GM19351 (cell line): Measurements from ENCODE around the gene MYO3A.
"Not testable (repeated sequence)": the region's sequence is repeated elsewhere in the genome, so short reads cannot be mapped to it uniquely, and the experiment has no call there.

ENCODE experiments used
- ATAC-seq: cut with Tn5 transposase; IDR thresholded peaks from one replicate; pipeline ENCODE4 v1.9.1; 2021; ENCODE audit warnings: mild to moderate bottlenecking, moderate library complexity; ENCODE audit not compliant: unreplicated experiment

MYO3A gene

GRCh38 chr10:26085549-26085948 lies 151.5 kb downstream of the MYO3A start:
- no peak for ATAC-seq

DNA sequence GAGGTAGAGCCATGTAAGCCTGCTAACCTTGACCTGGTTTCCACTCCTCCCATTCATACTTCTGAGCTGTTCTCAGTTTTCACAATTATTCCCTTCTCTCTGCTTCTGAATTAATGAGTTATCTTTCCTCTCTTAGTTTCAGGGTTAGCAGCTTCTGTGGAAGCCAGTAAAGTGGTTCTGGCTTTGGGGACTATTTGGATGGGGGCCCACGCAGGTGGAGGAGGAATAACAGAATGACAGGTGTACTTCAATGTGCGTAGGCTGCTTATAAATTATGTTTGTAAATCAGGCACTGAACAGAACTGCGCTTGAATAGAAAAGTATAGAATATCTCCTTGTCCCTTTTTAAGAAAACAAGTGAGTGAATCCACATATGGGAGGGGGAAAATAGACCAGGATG lies 153.6 kb downstream of the MYO3A start:
- no peak for ATAC-seq

GRCh38 chr10:26090026-26090425 lies 156.0 kb downstream of the MYO3A start:
- no peak for ATAC-seq

- no peak for ATAC-seq
Measured at GRCh38 chr10:26090762-26091161, 156.7 kb downstream of the MYO3A start.

DNA sequence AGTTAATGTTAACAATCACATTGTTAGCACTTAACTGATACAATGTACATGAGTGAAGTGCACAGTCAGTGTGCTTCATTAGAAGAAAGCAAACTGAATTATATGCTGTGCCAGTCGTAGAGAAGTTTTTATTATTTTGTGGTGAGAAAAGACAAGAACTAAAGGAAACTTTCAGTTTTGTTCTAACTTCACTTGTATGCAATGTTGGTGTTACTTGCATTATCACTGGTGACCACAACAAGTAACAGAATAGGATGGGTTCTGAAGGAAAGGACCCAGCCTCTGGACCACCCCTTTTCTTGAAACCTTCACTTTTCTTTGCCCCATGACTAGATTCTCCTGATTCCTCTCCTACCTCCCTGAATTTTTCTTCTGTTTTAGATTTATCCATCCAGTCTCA lies 159.2 kb downstream of the MYO3A start:
- ATAC-seq: no peak

DNA sequence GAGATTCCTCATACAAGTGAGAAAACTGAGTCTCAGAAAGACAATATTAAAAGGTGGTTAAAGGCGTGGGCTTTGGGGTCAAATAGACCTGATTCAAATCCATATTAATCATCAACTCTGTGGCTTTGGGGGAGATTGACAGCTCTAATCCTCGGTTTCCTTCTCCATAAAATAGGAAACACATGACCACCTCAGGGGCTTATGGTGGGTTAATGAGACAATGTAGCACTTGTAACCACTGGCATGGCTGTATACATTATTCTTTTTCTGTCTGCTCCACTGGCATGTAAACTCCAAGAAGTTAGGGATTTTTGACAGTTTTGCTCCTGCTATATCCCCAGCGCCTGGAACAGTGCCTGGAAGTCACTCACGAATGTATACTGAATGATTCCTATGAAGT lies 161.8 kb downstream of the MYO3A start:
- ATAC-seq: no peak

DNA sequence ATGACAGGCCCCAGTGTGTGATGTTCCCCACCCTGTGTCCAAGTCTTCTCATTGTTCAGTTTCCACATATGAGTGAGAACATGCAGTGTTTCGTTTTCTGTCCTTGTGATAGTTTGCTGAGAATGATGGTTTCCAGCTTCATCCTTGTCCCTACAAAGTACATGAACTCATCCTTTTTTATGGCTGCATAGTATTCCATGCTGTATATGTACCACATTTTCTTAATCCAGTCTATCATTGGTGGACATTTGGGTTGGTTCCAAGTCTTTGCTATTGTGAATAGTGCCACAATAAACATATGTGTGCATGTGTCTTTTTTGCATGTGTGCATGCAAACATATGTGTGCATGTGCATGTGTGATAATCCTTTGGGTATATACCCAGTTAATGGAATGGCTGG lies 163.5 kb downstream of the MYO3A start:
- ATAC-seq: not testable (repeated sequence)

- ATAC-seq: no peak
Measured at GRCh38 chr10:26112532-26112931, 178.5 kb downstream of the MYO3A start.

DNA sequence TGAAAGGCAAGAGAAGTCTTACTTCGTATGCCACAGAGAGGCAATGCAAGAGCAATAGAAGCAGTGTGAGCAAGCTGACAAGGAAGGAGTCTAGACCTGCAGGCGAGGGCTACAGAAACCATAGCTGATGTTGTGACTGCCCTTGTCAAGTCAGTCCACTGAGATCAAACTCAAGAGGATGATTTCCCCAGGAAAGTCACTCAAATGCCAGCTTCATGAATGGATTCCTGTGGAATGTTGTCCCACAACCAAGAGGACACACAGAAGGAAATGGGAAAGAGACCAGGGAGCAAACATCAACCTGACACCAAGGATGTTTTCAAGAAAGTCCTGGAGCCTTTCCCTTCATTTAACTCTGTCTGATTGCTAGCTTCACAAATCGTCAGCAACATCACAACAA lies 204.6 kb downstream of the MYO3A start:
- ATAC-seq: no peak

DNA sequence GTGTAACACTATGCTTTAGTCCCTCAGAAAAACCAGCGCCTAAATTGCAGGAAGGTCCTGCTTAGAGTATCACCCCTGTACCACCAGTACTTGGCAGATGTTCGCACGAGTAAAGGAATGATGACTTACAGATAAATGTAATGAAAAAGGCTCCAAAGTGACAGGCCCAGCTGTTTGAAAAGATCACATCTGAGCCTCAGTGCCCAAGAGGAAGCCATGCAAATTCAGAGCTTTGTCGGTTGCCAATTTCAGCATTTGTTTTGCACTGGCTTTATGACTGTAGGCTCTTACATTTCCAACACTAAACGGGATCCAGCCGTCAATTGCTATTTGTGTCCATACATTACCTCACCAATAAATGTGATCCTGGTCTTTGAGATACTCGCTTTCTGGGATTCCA lies 222.0 kb downstream of the MYO3A start:
- ATAC-seq: no peak

GRCh38 chr10:26157734-26158133 lies 223.7 kb downstream of the MYO3A start:
- ATAC-seq: no peak

- ATAC-seq: no peak
Measured at GRCh38 chr10:26169466-26169865, 235.4 kb downstream of the MYO3A start.

DNA sequence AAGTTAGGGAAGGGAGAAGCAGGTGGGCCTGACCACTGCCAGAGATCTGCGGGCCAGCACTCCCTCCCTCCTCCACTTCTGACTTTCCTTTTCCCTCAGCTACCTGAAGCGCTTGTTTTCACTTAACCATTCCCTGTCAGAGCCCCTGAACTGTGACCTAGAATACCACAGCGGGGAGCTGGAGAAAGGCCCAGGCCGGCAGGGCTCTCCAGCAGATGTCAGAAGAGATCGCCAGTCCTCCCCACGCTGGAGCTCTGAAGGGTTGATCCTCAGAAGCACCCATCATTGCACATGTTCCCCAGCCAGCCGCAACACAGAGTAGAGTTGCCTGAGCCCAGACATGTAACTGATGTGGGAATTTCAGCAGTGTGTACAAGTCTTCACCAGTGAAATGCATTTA lies 238.1 kb downstream of the MYO3A start:
- ATAC-seq: no peak

- no peak for ATAC-seq
Measured at GRCh38 chr10:26173837-26174236, 239.8 kb downstream of the MYO3A start.

DNA sequence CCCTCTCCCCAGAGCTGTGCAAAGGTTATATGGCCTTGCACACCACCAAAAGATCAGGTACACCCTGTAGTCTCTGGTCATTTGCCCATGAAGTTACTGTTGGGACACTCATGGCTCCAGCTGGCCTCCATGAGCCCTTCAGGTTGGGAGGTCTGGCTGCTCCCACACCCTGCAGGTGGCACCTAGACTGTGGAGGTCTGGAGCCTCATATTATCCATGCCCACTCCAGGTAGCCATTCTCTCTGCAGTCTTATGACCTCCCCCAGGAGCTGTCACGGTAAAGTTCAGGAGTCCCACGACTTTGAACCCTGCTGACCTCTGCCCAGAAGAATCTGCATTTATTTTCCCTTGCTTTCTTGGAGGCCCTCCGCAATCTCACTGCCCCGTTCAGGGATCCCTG lies 243.3 kb downstream of the MYO3A start:
- ATAC-seq: no peak

GRCh38 chr10:26194275-26194674 lies 260.2 kb downstream of the MYO3A start:
- no peak for ATAC-seq

DNA sequence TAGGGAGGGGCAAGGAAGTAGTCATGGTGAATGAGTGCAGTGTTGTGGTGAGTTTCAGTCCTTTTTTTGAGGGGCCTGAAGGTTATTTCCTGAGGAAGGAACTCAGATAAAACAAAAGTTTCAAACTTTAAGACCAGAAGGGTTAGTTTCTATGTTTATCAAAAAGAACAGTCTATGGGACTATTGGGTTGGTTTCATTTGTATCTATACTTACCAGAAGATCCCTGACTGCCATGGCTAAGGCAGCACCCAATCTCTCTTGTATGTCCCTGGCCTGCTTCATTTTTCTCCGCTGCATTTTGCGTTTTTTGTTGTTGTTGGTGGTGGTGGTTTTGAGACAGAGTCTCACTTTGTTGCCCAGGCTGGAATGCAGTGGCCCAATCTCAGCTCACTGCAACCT lies 263.2 kb downstream of the MYO3A start:
- ATAC-seq: no peak

GRCh38 chr10:26198119-26198518 lies 264.1 kb downstream of the MYO3A start:
- ATAC-seq: no peak

GRCh38 chr10:26199841-26200240 lies 265.8 kb downstream of the MYO3A start:
- ATAC-seq: no peak

DNA sequence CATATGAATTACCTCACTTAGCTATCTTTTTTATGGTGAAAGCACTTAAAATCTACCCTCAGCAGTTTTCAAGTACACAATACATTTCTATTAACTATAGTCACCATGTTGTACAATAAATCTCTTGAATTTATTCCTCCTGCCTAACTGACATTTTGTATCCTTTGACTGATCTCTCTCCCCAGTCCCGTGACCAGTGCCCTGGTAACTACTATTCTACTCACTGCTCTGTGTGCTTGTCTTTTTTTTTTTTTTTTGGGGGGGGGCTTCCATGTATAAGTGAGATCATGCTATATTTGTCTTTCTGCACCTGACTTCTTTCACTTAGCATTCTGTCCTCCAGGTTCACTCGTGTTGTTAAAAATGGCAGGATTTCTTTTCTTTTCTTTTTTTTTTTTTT lies 271.2 kb downstream of the MYO3A start:
- no peak for ATAC-seq

GRCh38 chr10:26211781-26212444 lies 277.9 kb downstream of the MYO3A start:
- no peak for ATAC-seq

GRCh38 chr10:26212511-26212910 lies 278.5 kb downstream of the MYO3A start:
- no peak for ATAC-seq

GRCh38 chr10:26213157-26213800 lies 279.2 kb downstream of the MYO3A start:
- ATAC-seq: no peak
